Measurements from ENCODE around the gene MFSD11.

Gene MFSD11

GRCh38 chr17:76700617-76701470 lies 37.1 kb upstream of the MFSD11 start:
- no peak for DNase-seq (ENCODE audit: low read depth in 1 of 2, low spot score in 1 of 2)
- no peak for TF ChIP-seq POLR2AphosphoS5 (IDR thresholded peaks at IDR 0.05; ENCODE audit: low read depth)
- TF ChIP-seq REST (IDR thresholded peaks at IDR 0.05; ENCODE audit: insufficient replicate concordance, low read depth), result no peak
- TF ChIP-seq SPI1 (IDR thresholded peaks at IDR 0.05; ENCODE audit: borderline replicate concordance, low read depth), result no peak
- TF ChIP-seq GABPA (IDR thresholded peaks at IDR 0.05; ENCODE audit: low read depth), result no peak
- TF ChIP-seq CTCF (IDR thresholded peaks at IDR 0.05; ENCODE audit: insufficient read depth, low read length), result no peak
- Histone ChIP-seq H3K27me3 (ENCODE audit: insufficient read depth, poor library complexity, severe bottlenecking) (no peaks in the 10 kb centered on the region), H3K4me3 (replicated peaks; ENCODE audit: insufficient read depth, low read length) (no peak overlapping the region), H3K27ac (replicated peaks) (no peak overlapping the region)

- DNase-seq (ENCODE audit: low read depth in 1 of 2, low spot score in 1 of 2), result no peak
- Histone ChIP-seq H3K27ac (replicated peaks) (no peak overlapping the region), H3K4me3 (replicated peaks; ENCODE audit: insufficient read depth, low read length) (no peak overlapping the region), H3K27me3 (ENCODE audit: insufficient read depth, poor library complexity, severe bottlenecking) (no peaks in the 10 kb centered on the region)
- TF ChIP-seq REST (IDR thresholded peaks at IDR 0.05; ENCODE audit: insufficient replicate concordance, low read depth) (no peak), CTCF (IDR thresholded peaks at IDR 0.05; ENCODE audit: insufficient read depth, low read length) (no peak), SPI1 (IDR thresholded peaks at IDR 0.05; ENCODE audit: borderline replicate concordance, low read depth) (no peak), GABPA (IDR thresholded peaks at IDR 0.05; ENCODE audit: low read depth) (no peak), POLR2AphosphoS5 (IDR thresholded peaks at IDR 0.05; ENCODE audit: low read depth) (no peak)
Measured at GRCh38 chr17:76701471-76701967, 36.4 kb upstream of the MFSD11 start.

GRCh38 chr17:76702076-76702475 lies 35.8 kb upstream of the MFSD11 start:
- no peak overlapping the region for H3K27ac ChIP-seq (replicated peaks)
- TF ChIP-seq CTCF (IDR thresholded peaks at IDR 0.05; ENCODE audit: insufficient read depth, low read length) (no peak), POLR2AphosphoS5 (IDR thresholded peaks at IDR 0.05; ENCODE audit: low read depth) (no peak), SPI1 (IDR thresholded peaks at IDR 0.05; ENCODE audit: borderline replicate concordance, low read depth) (no peak), REST (IDR thresholded peaks at IDR 0.05; ENCODE audit: insufficient replicate concordance, low read depth) (no peak), GABPA (IDR thresholded peaks at IDR 0.05; ENCODE audit: low read depth) (no peak)
- H3K4me3 ChIP-seq (replicated peaks; ENCODE audit: insufficient read depth, low read length), result no peak overlapping the region
- DNase-seq (ENCODE audit: low read depth in 1 of 2, low spot score in 1 of 2), result no peak
- no peaks in the 10 kb centered on the region for H3K27me3 ChIP-seq (ENCODE audit: insufficient read depth, poor library complexity, severe bottlenecking)

Data from HL-60 (cell line).